ENCODE measurements around the gene EPPIN. TPM values are rescaled to one million over a fixed set of nuclear protein-coding genes. Genes with fewer than 3 reads are reported as not detected.

EPPIN gene
- total RNA-seq, 2 donors from 2014 or later: 0.68 TPM; not detected in 1

- ATAC-seq: no peak
- intact Hi-C loops (cut with DNase I): no loop called here
- DNase-seq: no peak
These were observed 49.2 kb downstream of the EPPIN start for GRCh38 chr20:45497971-45498494.

- DNase-seq (no peak), ATAC-seq (no peak)
- intact Hi-C loops (cut with DNase I): no loop called here
These were observed 51.0 kb downstream of the EPPIN start for GRCh38 chr20:45496166-45496565.

GRCh38 chr20:45495501-45495941 is 51.7 kb downstream of the EPPIN start:
- no peak for ATAC-seq
- intact Hi-C loops (cut with DNase I): no loop called here
- DNase-seq: no peak

Other genes starting within 250 kb of the EPPIN start
- gene RBPJL, start 240.6 kb downstream of the EPPIN start, total RNA-seq: not detected
- gene MATN4, start 239.1 kb downstream of the EPPIN start, total RNA-seq: not detected
- 100 to 1,000 TPM in 1 of 2 donors, 10 to 100 TPM in 1; 51.4 to 152 TPM for gene SDC4, start 199.0 kb downstream of the EPPIN start, total RNA-seq
- gene SYS1, start 184.2 kb downstream of the EPPIN start, total RNA-seq: 10 to 100 TPM; 23.4 to 24.1 TPM
- gene TP53TG5, start 169.1 kb downstream of the EPPIN start, total RNA-seq: 1 to 10 TPM in 1 of 2 donors, under 1 TPM in 1; 0.68 to 2.0 TPM
- 100 to 1,000 TPM; 177 to 200 TPM for gene DBNDD2, start 139.1 kb downstream of the EPPIN start, total RNA-seq
- gene PIGT, start 131.3 kb downstream of the EPPIN start, total RNA-seq: 100 to 1,000 TPM; 104 to 129 TPM
- gene WFDC2, start 77.6 kb downstream of the EPPIN start, total RNA-seq: 1 to 10 TPM in 1 of 2 donors, under 1 TPM in 1; 0.52 to 6.9 TPM
- not detected for gene SPINT3, start 31.8 kb downstream of the EPPIN start, total RNA-seq
- gene WFDC6, start 7.9 kb downstream of the EPPIN start, total RNA-seq: not detected
- not detected for gene WFDC8, start 31.9 kb upstream of the EPPIN start, total RNA-seq
- not detected for gene WFDC10A, start 82.3 kb upstream of the EPPIN start, total RNA-seq
- not detected for gene WFDC9, start 83.9 kb upstream of the EPPIN start, total RNA-seq
- not detected for gene WFDC11, start 122.8 kb upstream of the EPPIN start, total RNA-seq
- gene WFDC13, start 154.6 kb upstream of the EPPIN start, total RNA-seq: not detected
- not detected for gene WFDC10B, start 157.6 kb upstream of the EPPIN start, total RNA-seq
- not detected for gene SPINT4, start 174.9 kb upstream of the EPPIN start, total RNA-seq
- gene WFDC3, start 244.5 kb upstream of the EPPIN start, total RNA-seq: under 1 TPM in 1 of 2 donors, not detected in 1; 0.39 TPM
- 10 to 100 TPM; 18.2 to 18.9 TPM for gene DNTTIP1, start 244.6 kb upstream of the EPPIN start, total RNA-seq